Activated CD8-positive, alpha-beta memory T cell treated with anti-CD3 and anti-CD28 coated beads, Interleukin-2, amount 10 ng/mL, durations not matched to agents 7 days and 5 days (primary cell): ENCODE results near the gene NGEF. TPM values are rescaled to one million over a fixed set of nuclear protein-coding genes. Genes with fewer than 3 reads are reported as not detected.

ENCODE experiments used
- ATAC-seq: fragments of 150-1000 bp; cut with Tn5 transposase; one replicate; pipeline ENCODE4 v1.10.0; 2021; ENCODE audit warnings: moderate library complexity
- CTCF ChIA-PET: fragments of 350-600 bp; sonication (Branson Sonifier 250); formaldehyde crosslinking; loops from one replicate; lab custom pipeline; 2021; ENCODE audit warnings: antibody characterized with exemption; lab: Charles Lee
- DNase-seq: peaks from one replicate; pipeline ENCODE4 v3.0.0-alpha.2; 2020
- H3K27ac Mint-ChIP-seq: one replicate; pipeline ENCODE4 v1.8.0; 2021; ENCODE audit warnings: mild to moderate bottlenecking, mixed read lengths
- H3K27me3 Mint-ChIP-seq: one replicate; pipeline ENCODE4 v1.8.0; 2021; ENCODE audit warnings: mixed read lengths
- H3K36me3 Mint-ChIP-seq: one replicate; pipeline ENCODE4 v1.8.0; 2021; ENCODE audit warnings: mild to moderate bottlenecking, mixed read lengths
- H3K4me1 Mint-ChIP-seq: one replicate; pipeline ENCODE4 v1.8.0; 2021; ENCODE audit warnings: mixed read lengths
- H3K4me3 Mint-ChIP-seq: one replicate; pipeline ENCODE4 v1.8.0; 2021; ENCODE audit warnings: mild to moderate bottlenecking, moderate library complexity, mixed read lengths
- H3K9me3 Mint-ChIP-seq: one replicate; pipeline ENCODE4 v1.8.0; 2022; ENCODE audit warnings: low read depth, mixed read lengths
- total RNA-seq, 2 experiments: library from RNA; stranded (reverse); gene quantifications; one replicate each; pipeline ENCODE4 v1.2.3, GENCODE V29; 2021

The NGEF gene
- total RNA-seq, 2 experiments from 2014 or later: not detected

GRCh38 chr2:232839411-232840079 lies 173.5 kb downstream of the NGEF start:
- Mint-ChIP-seq H3K27me3 (no peaks in the 10 kb centered on the region), H3K9me3 (no peaks in the 10 kb centered on the region), H3K4me1 (peaks cover 34% of the 10 kb centered on the region), H3K4me3 (no peak overlapping the region), H3K27ac (peak overlapping the region; percentile 47), H3K36me3 (peaks cover 49% of the 10 kb centered on the region)
- no peak for ATAC-seq
- DNase-seq: no peak
- CTCF ChIA-PET: interaction anchor here (0.7 kb wide), 1 partner anchor 13 kb away, joined by 3 read pairs; no protein-coding TSS in a partner anchor

- Mint-ChIP-seq H3K9me3 (no peaks in the 10 kb centered on the region), H3K4me3 (peak overlapping the region; percentile 19), H3K4me1 (peaks cover 28% of the 10 kb centered on the region), H3K27ac (peak overlapping the region; percentile 90), H3K36me3 (peaks cover 49% of the 10 kb centered on the region), H3K27me3 (no peaks in the 10 kb centered on the region)
- ATAC-seq (peak; percentile 95), DNase-seq (peak; percentile 77)
- CTCF ChIA-PET: no interaction called here
Observed at GRCh38 chr2:232838406-232838874, 174.6 kb downstream of the NGEF start.

GRCh38 chr2:232836934-232837333 lies 176.1 kb downstream of the NGEF start:
- no peaks in the 10 kb centered on the region for H3K27me3 Mint-ChIP-seq
- CTCF ChIA-PET: interaction anchor here (0.7 to 2.0 kb wide), 5 partner anchors 14 to 492 kb away, joined by 3 to 6 read pairs (median 3); no protein-coding TSS in a partner anchor
- H3K36me3 Mint-ChIP-seq: peaks cover 51% of the 10 kb centered on the region
- H3K9me3 Mint-ChIP-seq: no peaks in the 10 kb centered on the region
- peaks cover 28% of the 10 kb centered on the region for H3K4me1 Mint-ChIP-seq
- DNase-seq (no peak), ATAC-seq (no peak)
- no peak overlapping the region for H3K4me3 Mint-ChIP-seq
- H3K27ac Mint-ChIP-seq: peak overlapping the region; percentile 35

- DNase-seq: no peak
- Mint-ChIP-seq H3K9me3 (no peaks in the 10 kb centered on the region), H3K27me3 (no peaks in the 10 kb centered on the region), H3K27ac (no peak overlapping the region), H3K36me3 (peaks cover 54% of the 10 kb centered on the region), H3K4me3 (no peak overlapping the region), H3K4me1 (peaks cover 28% of the 10 kb centered on the region)
- ATAC-seq: no peak
- CTCF ChIA-PET: interaction anchor here (2.0 kb wide), 1 partner anchor 13 kb away, joined by 4 read pairs; no protein-coding TSS in a partner anchor
Observed at GRCh38 chr2:232835687-232836208, 177.3 kb downstream of the NGEF start.

GRCh38 chr2:232833830-232834229 lies 179.2 kb downstream of the NGEF start:
- CTCF ChIA-PET: no interaction called here
- Mint-ChIP-seq H3K9me3 (no peaks in the 10 kb centered on the region), H3K4me3 (no peak overlapping the region), H3K4me1 (peaks cover 16% of the 10 kb centered on the region), H3K36me3 (peaks cover 41% of the 10 kb centered on the region), H3K27ac (no peak overlapping the region), H3K27me3 (no peaks in the 10 kb centered on the region)
- no peak for DNase-seq
- no peak for ATAC-seq

GRCh38 chr2:232831496-232831895 lies 181.6 kb downstream of the NGEF start:
- peaks cover 29% of the 10 kb centered on the region for H3K36me3 Mint-ChIP-seq

GRCh38 chr2:232829988-232830387 lies 183.1 kb downstream of the NGEF start:
- peaks cover 36% of the 10 kb centered on the region for H3K36me3 Mint-ChIP-seq
- DNase-seq (no peak), ATAC-seq (no peak)
- H3K27me3 Mint-ChIP-seq: no peaks in the 10 kb centered on the region
- H3K27ac Mint-ChIP-seq: no peak overlapping the region
- CTCF ChIA-PET: interaction anchor here (1.3 kb wide), 1 partner anchor 421 kb away, joined by 4 read pairs; the partner anchor contains the start of gene ATG16L1
- no peaks in the 10 kb centered on the region for H3K9me3 Mint-ChIP-seq
- H3K4me3 Mint-ChIP-seq: no peak overlapping the region
- no peaks in the 10 kb centered on the region for H3K4me1 Mint-ChIP-seq

More at GRCh38 chr2:232831496-232831895, 181.6 kb downstream of the NGEF start:
- CTCF ChIA-PET: interaction anchor here (1.3 kb wide), 1 partner anchor 16 kb away, joined by 4 read pairs; no protein-coding TSS in a partner anchor
- Mint-ChIP-seq H3K4me3 (no peak overlapping the region), H3K27ac (no peak overlapping the region), H3K27me3 (no peaks in the 10 kb centered on the region), H3K4me1 (no peaks in the 10 kb centered on the region), H3K9me3 (no peaks in the 10 kb centered on the region)
- ATAC-seq (no peak), DNase-seq (no peak)

Other genes starting within 250 kb of the NGEF start
- gene KCNJ13, start 236.7 kb downstream of the NGEF start, total RNA-seq: not detected
- gene SNORC, start 143.0 kb downstream of the NGEF start, total RNA-seq: 1 to 10 TPM; 1.4 to 1.8 TPM
- not detected for gene NEU2, start 19.4 kb upstream of the NGEF start, total RNA-seq
- gene INPP5D, start 47.1 kb upstream of the NGEF start, total RNA-seq: 100 to 1,000 TPM; 140 to 152 TPM
- gene ATG16L1, start 238.4 kb upstream of the NGEF start, total RNA-seq: 10 to 100 TPM; 62.8 to 63.8 TPM